A549 (cell line): ENCODE data around the gene POLDIP3. TPM values are rescaled to one million over a fixed set of nuclear protein-coding genes. Genes with fewer than 3 reads are reported as not detected.
A peak's percentile ranks its signal among the peaks of the same experiment; 100 is the strongest.

Experiments used
- ATAC-seq, 2 experiments: fragments of 200-7000 bp in 1 of 2; fragments of >200 bp in 1 of 2; cut with Nextera tagmentation in 1 of 2; cut with Tn5 transposase in 1 of 2; 3 replicates each; pipeline versions ENCODE4 v1.8.0 to v1.9.1; 2018 to 2020; ENCODE audit warnings: mild to moderate bottlenecking in 1 of 2, moderate library complexity in 1 of 2
- CTCF ChIA-PET: fragments of 300-600 bp; sonication (Branson Sonifier 250); formaldehyde crosslinking; extraction: SDS; loops from one replicate; lab custom pipeline; 2021; ENCODE audit warnings: antibody characterized with exemption, inconsistent platforms; lab: Yijun Ruan, JAX
- POLR2A ChIA-PET: fragments of 350-600 bp; formaldehyde crosslinking; extraction: SDS; loops from one replicate; lab custom pipeline; 2021; ENCODE audit warnings: antibody characterized with exemption, inconsistent platforms; lab: Yijun Ruan, JAX
- DNase-seq, 2 experiments: peaks; one replicate each; pipeline versions ENCODE4 v3.0.0 to v3.0.0-alpha.2; 2011 to 2016; ENCODE audit warnings: low read depth in 1 of 2, low spot score in 1 of 2
- FAIRE-seq: peaks from 2 replicates; lab custom pipeline; 2011; peaks lifted over from hg19 to GRCh38; lab: Jason Lieb, UNC
- H3K27ac ChIP-seq, 2 experiments: fragments of >200 bp; sonication (Bioruptor Twin); formaldehyde crosslinking; 3 replicates each; pipeline ENCODE4 v1.5.1; 2016 to 2017
- H3K4me1 ChIP-seq: fragments of >200 bp; sonication (Bioruptor Twin); formaldehyde crosslinking; 3 replicates; pipeline ENCODE4 v1.6.1; 2016
- H3K4me2 ChIP-seq: fragments of >200 bp; sonication (Bioruptor Twin); formaldehyde crosslinking; 3 replicates; pipeline ENCODE4 v1.6.1; 2016
- H3K4me3 ChIP-seq: fragments of >200 bp; sonication (Bioruptor Twin); formaldehyde crosslinking; 3 replicates; pipeline ENCODE4 v1.5.1; 2016
- H3K9me3 ChIP-seq: fragments of >200 bp; sonication (Bioruptor Twin); formaldehyde crosslinking; 3 replicates; pipeline ENCODE4 v1.6.1; 2016
- CEBPB ChIP-seq, 2 experiments: fragments of >200 bp in 1 of 2; sonication (Bioruptor Twin) in 1 of 2; formaldehyde crosslinking in 1 of 2; IDR thresholded peaks; 2 replicates each; pipeline ENCODE4 v1.6.1; 2012 to 2016
- EP300 ChIP-seq, 2 experiments: fragments of >200 bp; sonication (Bioruptor Twin); formaldehyde crosslinking; IDR thresholded peaks; 2 replicates in 1 of 2; 3 replicates in 1 of 2; pipeline ENCODE4 v1.6.1; 2016 to 2017
- ESRRA ChIP-seq: fragments of 150-350 bp; IDR thresholded peaks from 2 replicates; pipeline ENCODE4 v1.6.1; 2014; ENCODE audit warnings: mild to moderate bottlenecking, low read length, borderline replicate concordance
- FOSL2 ChIP-seq, 2 experiments: fragments of 450-650 bp in 1 of 2; fragments of >200 bp in 1 of 2; sonication (Bioruptor Twin) in 1 of 2; formaldehyde crosslinking; IDR thresholded peaks; 2 replicates each; pipeline versions ENCODE4 v1.5.0 to v1.6.1; 2016 to 2020; ENCODE audit warnings: mild to moderate bottlenecking in 1 of 2, moderate library complexity in 1 of 2
- HOXA7 ChIP-seq: fragments of 250-450 bp; sonication (Bioruptor Pico); IDR thresholded peaks from 2 replicates; pipeline ENCODE4 v1.5.0; 2020; ENCODE audit warnings: mild to moderate bottlenecking, moderate library complexity
- HOXB5 ChIP-seq: fragments of 250-450 bp; sonication (Bioruptor Pico); IDR thresholded peaks from 2 replicates; pipeline ENCODE4 v1.5.0; 2020; ENCODE audit warnings: mild to moderate bottlenecking, moderate library complexity
- JUNB ChIP-seq: fragments of >200 bp; sonication (Bioruptor Twin); formaldehyde crosslinking; IDR thresholded peaks from 2 replicates; pipeline ENCODE4 v1.6.1; 2016
- KDM1A ChIP-seq: fragments of 200-600 bp; sonication (generic); IDR thresholded peaks from 2 replicates; pipeline ENCODE4 v1.6.1; 2016; ENCODE audit warnings: low read depth, mild to moderate bottlenecking
- NFE2L2 ChIP-seq: fragments of 150-350 bp; conservative IDR thresholded peaks from 2 replicates; pipeline ENCODE4 v1.6.1; 2014; ENCODE audit warnings: low read length
- NPAS2 ChIP-seq: fragments of 250-450 bp; sonication (Bioruptor Pico); IDR thresholded peaks from 2 replicates; pipeline ENCODE4 v1.8.0; 2022; ENCODE audit warnings: mild to moderate bottlenecking, moderate library complexity, borderline replicate concordance
- PHF8 ChIP-seq: fragments of 200-600 bp; sonication (generic); IDR thresholded peaks from 2 replicates; pipeline ENCODE4 v1.6.1; 2016; ENCODE audit warnings: low read depth, mild to moderate bottlenecking, antibody characterized with exemption, moderate library complexity, borderline replicate concordance
- POLR2A ChIP-seq: IDR thresholded peaks from 2 replicates; pipeline ENCODE4 v1.6.1; 2012; ENCODE audit warnings: mild to moderate bottlenecking, low read length
- RAD21 ChIP-seq, 2 experiments: fragments of >200 bp in 1 of 2; sonication (Bioruptor Twin) in 1 of 2; formaldehyde crosslinking in 1 of 2; IDR thresholded peaks in 1 of 2; conservative IDR thresholded peaks in 1 of 2; 2 replicates in 1 of 2; 3 replicates in 1 of 2; pipeline ENCODE4 v1.6.1; 2012 to 2018; ENCODE audit warnings: inconsistent platforms in 1 of 2
- RNF2 ChIP-seq: fragments of 200-600 bp; sonication (generic); IDR thresholded peaks from 2 replicates; pipeline ENCODE4 v1.6.1; 2016; ENCODE audit warnings: low read depth, mild to moderate bottlenecking, antibody characterized with exemption, moderate library complexity, borderline replicate concordance
- ZC3H11A ChIP-seq: fragments of 450-650 bp; IDR thresholded peaks from 2 replicates; pipeline ENCODE4 v1.6.1; 2014; ENCODE audit warnings: antibody characterized with exemption, mild to moderate bottlenecking
- ZFP36 ChIP-seq: fragments of 450-650 bp; IDR thresholded peaks from 2 replicates; pipeline ENCODE4 v1.6.1; 2014; ENCODE audit warnings: borderline replicate concordance; ENCODE audit not compliant: partially characterized antibody
- WGBS: methylation state at CpG from one replicate; pipeline ENCODE4 v1.1.6; 2017; ENCODE audit errors: missing lambda C conversion rate; 5-methylcytosine and 5-hydroxymethylcytosine counted together
- polyA plus RNA-seq, 4 experiments: library from polyadenylated mRNA; depleted of rRNA in 3 of 4; stranded (reverse); fragments of >200 nt; fragmentation: RNase III in 1 of 4; extraction: RNeasy Plus Mini Kit Qiagen cat#74134 plus additional on column Dnase treatment in 1 of 4; gene quantifications; 2 replicates in 3 of 4; 3 replicates in 1 of 4; pipeline ENCODE4 v1.2.3, GENCODE V29; 2011 to 2017
- TF ChIP-seq, protein P1 (sequence below): fragments of >200 bp; sonication (Bioruptor Twin); formaldehyde crosslinking; IDR thresholded peaks from 3 replicates; pipeline ENCODE4 v1.6.1; 2016
- TF ChIP-seq, protein P2 (sequence below): IDR thresholded peaks from 2 replicates; pipeline ENCODE4 v1.6.1; 2012
- TF ChIP-seq, protein P3 (sequence below): fragments of >200 bp; sonication (Bioruptor Twin); formaldehyde crosslinking; IDR thresholded peaks from 3 replicates; pipeline ENCODE4 v1.5.1; 2016
- TF ChIP-seq, protein P4 (sequence below): fragments of 250-450 bp; sonication (Bioruptor Pico); IDR thresholded peaks from 2 replicates; pipeline ENCODE4 v1.5.0; 2021; ENCODE audit warnings: mild to moderate bottlenecking, moderate library complexity, borderline replicate concordance

POLDIP3 gene
- polyA plus RNA-seq, 2 of the 4 experiments (the other 2 are of a cell fraction) = 31.5 to 31.8 TPM

DNA sequence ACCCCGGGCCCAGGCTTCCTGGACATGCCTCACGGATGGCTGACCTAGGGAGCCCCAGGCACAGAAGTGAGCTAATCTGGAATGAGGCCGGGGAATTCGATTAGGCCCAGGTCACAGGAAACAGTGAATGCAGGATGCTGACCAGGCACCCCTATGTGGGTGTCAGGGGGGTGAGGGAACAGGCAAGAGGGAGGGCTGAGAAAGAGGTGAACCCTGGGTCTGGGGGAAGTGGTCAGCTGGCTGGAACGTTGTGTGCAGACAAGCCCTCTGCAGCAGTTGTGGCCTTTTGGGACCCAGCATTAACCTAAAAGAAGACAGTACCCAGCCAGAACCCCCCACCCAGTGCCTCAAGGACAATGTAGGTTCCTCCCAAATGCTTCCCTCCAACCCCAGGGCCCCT lies 52.8 kb downstream of the POLDIP3 start:
- Histone ChIP-seq H3K4me3 (no peak overlapping the region), H3K27ac (no peak overlapping the region), H3K4me1 (no peaks in the 10 kb centered on the region), H3K9me3 (no peaks in the 10 kb centered on the region), H3K4me2 (no peak overlapping the region)
- DNase-seq (no peak), FAIRE-seq (no peak), ATAC-seq (no peak)
- TF ChIP-seq ZC3H11A = no peak
- TF ChIP-seq KDM1A = no peak
- no peak for TF ChIP-seq JUNB
- TF ChIP-seq EP300 (IDR thresholded peaks at IDR 0.05) = no peak
- no peak for TF ChIP-seq NFE2L2
- TF ChIP-seq, protein P1, sequence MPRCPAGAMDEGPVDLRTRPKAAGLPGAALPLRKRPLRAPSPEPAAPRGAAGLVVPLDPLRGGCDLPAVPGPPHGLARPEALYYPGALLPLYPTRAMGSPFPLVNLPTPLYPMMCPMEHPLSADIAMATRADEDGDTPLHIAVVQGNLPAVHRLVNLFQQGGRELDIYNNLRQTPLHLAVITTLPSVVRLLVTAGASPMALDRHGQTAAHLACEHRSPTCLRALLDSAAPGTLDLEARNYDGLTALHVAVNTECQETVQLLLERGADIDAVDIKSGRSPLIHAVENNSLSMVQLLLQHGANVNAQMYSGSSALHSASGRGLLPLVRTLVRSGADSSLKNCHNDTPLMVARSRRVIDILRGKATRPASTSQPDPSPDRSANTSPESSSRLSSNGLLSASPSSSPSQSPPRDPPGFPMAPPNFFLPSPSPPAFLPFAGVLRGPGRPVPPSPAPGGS = no peak
- TF ChIP-seq PHF8 = no peak
- no peak for TF ChIP-seq RNF2
- no peak for TF ChIP-seq NPAS2 (CRISPR knock-in tag)
- TF ChIP-seq, protein P2, sequence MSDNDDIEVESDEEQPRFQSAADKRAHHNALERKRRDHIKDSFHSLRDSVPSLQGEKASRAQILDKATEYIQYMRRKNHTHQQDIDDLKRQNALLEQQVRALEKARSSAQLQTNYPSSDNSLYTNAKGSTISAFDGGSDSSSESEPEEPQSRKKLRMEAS = no peak
- no peak for TF ChIP-seq HOXA7 (CRISPR knock-in tag)
- no peak for TF ChIP-seq ESRRA
- POLR2A ChIA-PET = no interaction called here
- WGBS = 69% methylated on average over 1 of the region's 5 CpGs
- CTCF ChIA-PET = interaction anchor here (0.6 to 1.4 kb wide), 3 partner anchors 9 to 29 kb away, joined by 3 read pairs; no protein-coding TSS in a partner anchor

DNA sequence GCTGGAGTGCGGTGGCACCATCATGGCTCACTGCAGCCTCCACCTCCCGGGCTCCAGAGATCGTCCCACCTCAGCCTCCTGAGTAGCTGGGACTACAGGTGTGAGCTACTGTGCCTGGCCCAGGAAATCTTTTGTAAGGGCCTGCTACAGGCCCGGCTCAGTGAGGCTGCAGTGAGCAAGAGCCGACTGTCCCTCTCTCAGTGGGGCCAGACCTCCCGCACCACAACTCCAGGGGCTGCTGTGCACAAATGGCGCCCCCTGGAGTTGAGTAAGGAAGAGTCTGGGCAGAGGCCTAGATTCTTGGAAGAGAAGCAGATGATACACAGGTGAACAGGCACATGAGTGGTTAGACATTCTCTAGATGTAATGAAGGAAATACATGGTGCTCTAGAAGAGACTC lies 53.9 kb downstream of the POLDIP3 start:
- ATAC-seq (peak in 1 of 2 experiments; percentile 65; a peak in 3 of 6 replicates), DNase-seq (peak in 1 of 2 experiments; percentile 26), FAIRE-seq (no peak)
- CTCF ChIA-PET = interaction anchor here (0.6 to 1.4 kb wide), 5 partner anchors 8 to 42 kb away, joined by 3 read pairs; no protein-coding TSS in a partner anchor
- no peaks in the 10 kb centered on the region for H3K9me3 ChIP-seq
- no peak overlapping the region for H3K4me2 ChIP-seq
- 79% methylated on average over 4 of the region's 7 CpGs for WGBS
- POLR2A ChIA-PET = no interaction called here
- no peak overlapping the region for H3K27ac ChIP-seq
- H3K4me3 ChIP-seq = no peak overlapping the region
- TF ChIP-seq RAD21 (conservative IDR thresholded peaks at IDR 0.05 in 1 of 2, IDR thresholded peaks at IDR 0.05 in 1 of 2) = peak in 1 of 2 experiments; percentile 18; a peak in 1 of 5 replicates
- TF ChIP-seq ZFP36 = no peak
- TF ChIP-seq, protein P3, sequence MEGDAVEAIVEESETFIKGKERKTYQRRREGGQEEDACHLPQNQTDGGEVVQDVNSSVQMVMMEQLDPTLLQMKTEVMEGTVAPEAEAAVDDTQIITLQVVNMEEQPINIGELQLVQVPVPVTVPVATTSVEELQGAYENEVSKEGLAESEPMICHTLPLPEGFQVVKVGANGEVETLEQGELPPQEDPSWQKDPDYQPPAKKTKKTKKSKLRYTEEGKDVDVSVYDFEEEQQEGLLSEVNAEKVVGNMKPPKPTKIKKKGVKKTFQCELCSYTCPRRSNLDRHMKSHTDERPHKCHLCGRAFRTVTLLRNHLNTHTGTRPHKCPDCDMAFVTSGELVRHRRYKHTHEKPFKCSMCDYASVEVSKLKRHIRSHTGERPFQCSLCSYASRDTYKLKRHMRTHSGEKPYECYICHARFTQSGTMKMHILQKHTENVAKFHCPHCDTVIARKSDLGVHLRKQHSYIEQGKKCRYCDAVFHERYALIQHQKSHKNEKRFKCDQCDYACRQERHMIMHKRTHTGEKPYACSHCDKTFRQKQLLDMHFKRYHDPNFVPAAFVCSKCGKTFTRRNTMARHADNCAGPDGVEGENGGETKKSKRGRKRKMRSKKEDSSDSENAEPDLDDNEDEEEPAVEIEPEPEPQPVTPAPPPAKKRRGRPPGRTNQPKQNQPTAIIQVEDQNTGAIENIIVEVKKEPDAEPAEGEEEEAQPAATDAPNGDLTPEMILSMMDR = 0 out of 3 replicates have a peak, but pooled peaks have one; percentile 19
- TF ChIP-seq, protein P4, sequence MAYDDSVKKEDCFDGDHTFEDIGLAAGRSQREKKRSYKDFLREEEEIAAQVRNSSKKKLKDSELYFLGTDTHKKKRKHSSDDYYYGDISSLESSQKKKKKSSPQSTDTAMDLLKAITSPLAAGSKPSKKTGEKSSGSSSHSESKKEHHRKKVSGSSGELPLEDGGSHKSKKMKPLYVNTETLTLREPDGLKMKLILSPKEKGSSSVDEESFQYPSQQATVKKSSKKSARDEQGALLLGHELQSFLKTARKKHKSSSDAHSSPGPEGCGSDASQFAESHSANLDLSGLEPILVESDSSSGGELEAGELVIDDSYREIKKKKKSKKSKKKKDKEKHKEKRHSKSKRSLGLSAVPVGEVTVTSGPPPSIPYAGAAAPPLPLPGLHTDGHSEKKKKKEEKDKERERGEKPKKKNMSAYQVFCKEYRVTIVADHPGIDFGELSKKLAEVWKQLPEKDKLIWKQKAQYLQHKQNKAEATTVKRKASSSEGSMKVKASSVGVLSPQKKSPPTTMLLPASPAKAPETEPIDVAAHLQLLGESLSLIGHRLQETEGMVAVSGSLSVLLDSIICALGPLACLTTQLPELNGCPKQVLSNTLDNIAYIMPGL (CRISPR knock-in tag) = no peak
- TF ChIP-seq, all 56 proteins: peak for 2
- H3K4me1 ChIP-seq = no peaks in the 10 kb centered on the region

DNA sequence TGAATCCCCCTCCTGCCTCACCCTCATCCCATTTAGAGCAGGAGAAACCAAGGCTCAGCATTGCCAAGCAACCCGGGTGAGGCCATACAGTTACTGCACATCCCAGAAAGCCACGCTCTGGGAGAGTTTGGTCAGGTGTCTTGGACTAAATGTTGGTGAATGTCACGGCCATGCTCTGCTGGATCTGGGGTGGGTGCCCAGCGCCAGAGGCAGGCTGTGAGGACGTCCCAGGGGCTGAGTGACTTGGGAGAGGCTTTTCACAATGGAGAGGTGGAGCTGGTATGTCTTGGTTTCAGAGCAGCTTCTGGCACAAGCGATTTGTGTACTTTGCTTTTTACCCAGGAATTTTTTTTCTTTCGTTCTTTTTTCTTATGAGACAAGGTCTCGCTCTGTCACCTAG lies 54.3 kb downstream of the POLDIP3 start:
- Histone ChIP-seq H3K4me2 (no peak overlapping the region), H3K4me3 (no peak overlapping the region), H3K9me3 (no peaks in the 10 kb centered on the region), H3K4me1 (no peaks in the 10 kb centered on the region), H3K27ac (no peak overlapping the region)
- POLR2A ChIA-PET = no interaction called here
- DNase-seq = no peak
- WGBS = 83% methylated on average over 8 of the region's 8 CpGs
- no peak for FAIRE-seq
- CTCF ChIA-PET = interaction anchor here (0.5 to 1.4 kb wide), 4 partner anchors 14 to 616 kb away, joined by 3 read pairs; no protein-coding TSS in a partner anchor
- TF ChIP-seq, protein P4 (CRISPR knock-in tag) = no peak
- TF ChIP-seq POLR2A (no peak), FOSL2 (IDR thresholded peaks at IDR 0.05) (no peak), FOSL2 (CRISPR knock-in tag; IDR thresholded peaks at IDR 0.05) (no peak), JUNB (no peak), HOXB5 (CRISPR knock-in tag) (no peak), RNF2 (no peak), CEBPB (IDR thresholded peaks at IDR 0.05) (no peak)
- no peak for ATAC-seq
